ENCODE measurements around the gene TGFB2.

GRCh38 chr1:218371927-218372672 is 27.0 kb downstream of the TGFB2 start:
- TF ChIP-seq CTCF (IDR thresholded peaks at IDR 0.05; ENCODE audit: borderline replicate concordance, extremely low read depth, low read length, poor library complexity, severe bottlenecking) (no peak), EZH2 (IDR thresholded peaks at IDR 0.05; ENCODE audit: borderline replicate concordance, low read depth, low read length, severe bottlenecking) (no peak)

Data from DND-41 (cell line).